ENCODE results near the gene TMEM171.

The TMEM171 gene

GRCh38 chr5:73120222-73121118, at the start of gene TMEM171:
Gene TMEM171 (plus strand): TSS chr5:73120575. CDS start chr5:73123374, 2,799 bp downstream.
- in situ Hi-C loops (cut with MboI; ENCODE audit: low sequenced_read_pairs): no loop called here

DNA sequence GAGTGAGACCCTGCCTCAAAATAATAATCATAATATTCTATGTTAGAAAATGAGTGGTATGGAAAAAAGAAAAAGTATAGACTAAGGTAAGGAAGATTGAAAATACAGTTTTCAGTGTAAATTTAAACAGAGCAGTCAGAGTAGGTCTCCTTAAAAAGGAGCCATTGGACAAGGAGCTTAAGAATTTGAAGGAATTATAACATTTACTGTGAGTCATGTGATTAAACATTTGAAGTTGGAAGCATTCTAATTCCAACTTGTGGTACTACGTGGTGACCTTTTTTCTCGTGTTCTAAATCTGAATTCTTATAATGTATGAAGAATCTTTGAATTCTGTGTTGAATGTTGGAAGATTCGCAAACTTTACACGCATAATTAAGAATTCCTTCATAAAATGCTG, 39.3 kb upstream of the TMEM171 start:
- in situ Hi-C loops (cut with MboI; ENCODE audit: low sequenced_read_pairs): no loop called here

GRCh38 chr5:73088026-73088425, 32.3 kb upstream of the TMEM171 start:
- in situ Hi-C loops (cut with MboI; ENCODE audit: low sequenced_read_pairs): no loop called here

DNA sequence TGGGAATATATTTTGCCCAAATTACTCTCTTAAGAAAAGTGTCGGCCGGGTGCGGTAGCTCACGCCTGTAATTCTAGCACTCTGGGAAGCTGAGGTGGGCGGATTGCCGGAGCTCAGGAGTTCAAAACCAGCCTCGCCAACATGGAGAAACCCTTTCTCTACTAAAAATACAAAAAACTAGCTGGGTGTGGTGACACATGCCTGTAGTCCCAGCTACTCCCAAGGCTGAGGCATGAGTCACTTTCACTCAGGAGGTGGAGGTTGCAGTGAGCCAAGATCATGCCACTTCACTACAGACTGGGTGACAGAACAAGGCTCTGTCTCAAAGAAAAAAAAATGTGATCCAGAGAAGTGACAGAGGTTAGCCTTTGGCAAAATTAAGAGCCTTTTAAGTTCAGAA, 26.4 kb upstream of the TMEM171 start:
- in situ Hi-C loops (cut with MboI; ENCODE audit: low sequenced_read_pairs): no loop called here

DNA sequence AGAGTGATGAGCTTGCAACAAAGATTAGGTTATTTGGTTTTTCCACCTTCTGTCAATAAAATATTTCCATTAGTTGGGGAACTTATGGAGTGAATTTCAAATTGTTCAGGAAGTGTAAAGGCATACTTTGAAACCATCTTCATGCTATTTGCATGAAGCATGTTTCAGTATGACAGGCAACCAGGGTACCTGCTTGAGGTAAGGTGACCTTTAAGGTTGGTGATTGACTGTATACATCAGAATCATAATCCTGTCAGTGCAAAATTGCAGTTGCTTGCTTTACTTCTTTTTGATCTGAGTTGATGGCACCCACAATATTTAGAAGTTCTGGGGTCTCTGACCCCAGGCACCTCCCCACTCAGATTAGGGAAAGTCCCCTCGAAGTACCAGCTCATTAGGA, 26.0 kb upstream of the TMEM171 start:
- in situ Hi-C loops (cut with MboI; ENCODE audit: low sequenced_read_pairs): no loop called here

DNA sequence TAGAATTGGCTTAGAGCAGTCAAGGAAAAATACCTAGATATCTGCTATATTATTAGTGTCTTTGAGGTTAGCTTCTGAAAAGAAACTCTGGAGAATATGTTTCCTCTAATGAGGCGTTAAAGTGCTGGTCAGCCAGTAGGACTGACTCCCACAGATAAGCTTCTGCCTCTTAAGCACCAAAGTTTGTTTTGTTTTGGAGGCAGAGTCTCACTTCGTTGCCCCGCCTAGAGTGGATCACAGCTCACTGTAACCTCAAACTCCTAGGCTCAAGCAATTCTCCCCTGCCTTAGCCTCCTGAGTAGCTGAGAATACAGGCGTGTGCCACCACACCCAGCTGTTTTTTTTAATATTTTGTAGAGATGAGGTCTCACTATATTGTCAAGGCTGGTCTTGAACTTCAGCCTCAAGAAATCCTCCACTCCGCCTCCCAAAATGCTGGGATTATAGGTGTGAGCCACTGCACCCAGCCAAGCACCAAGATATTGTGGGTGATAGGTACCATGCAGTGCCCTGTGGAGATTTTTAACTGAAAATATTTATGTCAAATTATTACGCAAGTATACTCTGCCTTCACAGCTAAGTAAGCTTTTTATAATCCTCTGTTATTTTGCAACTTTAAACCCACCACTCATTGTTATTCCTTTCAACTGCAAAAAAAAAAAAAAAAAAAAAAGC, 24.7 kb upstream of the TMEM171 start:
- in situ Hi-C loops (cut with MboI; ENCODE audit: low sequenced_read_pairs): no loop called here

DNA sequence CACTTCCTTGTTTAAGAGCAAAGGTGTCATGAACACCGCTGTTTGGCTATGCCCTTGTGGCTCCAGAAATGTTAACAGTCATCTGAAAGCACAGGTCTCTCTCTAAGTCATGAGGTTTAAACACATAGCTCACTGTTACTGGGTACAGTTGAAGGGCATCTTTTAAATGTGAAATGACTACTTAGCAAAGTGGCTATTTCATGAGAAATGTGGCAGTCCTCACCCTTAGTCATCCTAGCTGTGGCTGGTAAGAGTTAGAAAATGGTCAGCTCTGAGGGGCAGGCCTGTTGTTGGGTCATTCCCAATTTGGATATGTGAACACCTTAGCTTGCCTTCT, 24.2 kb upstream of the TMEM171 start:
- in situ Hi-C loops (cut with MboI; ENCODE audit: low sequenced_read_pairs): no loop called here

DNA sequence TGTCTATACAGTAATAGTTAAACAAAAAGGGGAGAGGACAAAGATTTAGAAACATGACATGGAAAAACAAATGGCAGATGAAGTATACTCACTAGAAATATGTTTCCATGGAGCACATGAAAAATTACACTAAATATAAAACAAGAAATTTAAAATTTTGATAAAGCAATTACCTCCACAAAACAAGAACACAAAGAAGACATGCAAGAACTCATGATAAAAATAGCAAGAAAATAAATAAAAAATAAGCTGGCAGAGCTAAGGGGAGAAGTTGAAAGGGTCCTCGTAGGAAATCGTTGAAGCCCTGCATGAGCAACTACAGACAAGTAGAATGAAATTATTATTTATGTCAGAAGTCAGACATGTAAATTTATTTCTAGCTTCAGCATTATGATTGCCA, 22.6 kb upstream of the TMEM171 start:
- in situ Hi-C loops (cut with MboI; ENCODE audit: low sequenced_read_pairs): no loop called here

- in situ Hi-C loops (cut with MboI; ENCODE audit: low sequenced_read_pairs): no loop called here
Observed at GRCh38 chr5:73100109-73100508, 20.3 kb upstream of the TMEM171 start.

- in situ Hi-C loops (cut with MboI; ENCODE audit: low sequenced_read_pairs): no loop called here
Observed at GRCh38 chr5:73103870-73104299, 16.5 kb upstream of the TMEM171 start.

GRCh38 chr5:73104326-73104725, 16.0 kb upstream of the TMEM171 start:
- in situ Hi-C loops (cut with MboI; ENCODE audit: low sequenced_read_pairs): no loop called here

DNA sequence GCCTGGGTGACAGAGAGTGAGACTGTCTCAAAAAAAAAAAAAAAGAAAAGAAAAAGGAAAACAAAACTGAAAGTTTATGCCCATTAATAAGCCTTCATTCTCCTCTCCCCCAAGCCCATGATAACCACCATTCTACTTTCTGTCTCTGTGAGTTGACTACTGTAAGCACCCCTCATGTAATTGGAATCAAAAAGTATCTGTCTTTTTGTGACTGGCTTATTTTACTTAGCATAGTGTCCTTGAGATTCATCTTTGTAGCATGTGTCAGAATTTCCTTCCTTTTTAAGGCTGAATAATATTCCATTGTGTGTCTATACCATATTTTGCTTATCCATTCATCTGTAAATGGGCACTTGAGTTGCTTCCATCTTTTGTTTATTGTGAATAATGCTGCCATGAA, 14.0 kb upstream of the TMEM171 start:
- in situ Hi-C loops (cut with MboI; ENCODE audit: low sequenced_read_pairs): no loop called here

GRCh38 chr5:73110190-73110589, 10.2 kb upstream of the TMEM171 start:
- in situ Hi-C loops (cut with MboI; ENCODE audit: low sequenced_read_pairs): no loop called here

GRCh38 chr5:73111536-73111935, 8.8 kb upstream of the TMEM171 start:
- in situ Hi-C loops (cut with MboI; ENCODE audit: low sequenced_read_pairs): no loop called here

GRCh38 chr5:73112359-73112758, 8.0 kb upstream of the TMEM171 start:
- in situ Hi-C loops (cut with MboI; ENCODE audit: low sequenced_read_pairs): no loop called here

DNA sequence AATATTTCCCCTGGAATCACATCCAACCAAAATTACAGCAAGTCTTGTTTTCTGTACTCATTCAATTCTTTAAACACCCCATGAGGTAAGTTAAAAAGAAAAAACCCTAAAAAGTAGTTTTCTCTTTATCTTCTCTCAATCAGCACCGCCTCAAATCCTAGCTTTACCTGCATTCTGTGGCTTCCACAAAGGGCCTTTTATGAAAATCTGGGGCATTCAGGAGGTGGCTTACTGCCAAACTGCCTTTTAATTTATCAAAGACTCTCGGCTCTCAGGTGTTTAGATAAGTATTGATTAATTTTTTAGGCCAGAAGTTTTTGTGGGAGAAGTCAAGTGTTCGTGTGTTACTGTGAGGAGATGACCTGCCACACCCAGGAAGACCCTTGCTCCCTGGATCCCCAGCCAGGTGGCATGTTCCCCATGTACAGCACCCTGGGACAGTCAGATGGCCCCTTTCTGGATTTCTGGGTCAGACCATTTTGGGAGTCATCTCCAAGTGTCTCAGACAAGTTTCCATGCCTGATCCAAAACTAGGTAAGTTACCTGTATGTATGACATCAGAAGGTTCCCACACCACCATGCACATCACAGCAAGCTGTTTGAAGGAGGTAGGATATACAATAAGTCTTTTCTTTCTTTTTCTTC, 6.2 kb upstream of the TMEM171 start:
- in situ Hi-C loops (cut with MboI; ENCODE audit: low sequenced_read_pairs): no loop called here

- in situ Hi-C loops (cut with MboI; ENCODE audit: low sequenced_read_pairs): no loop called here
Observed at GRCh38 chr5:73115399-73116051, 4.8 kb upstream of the TMEM171 start.

DNA sequence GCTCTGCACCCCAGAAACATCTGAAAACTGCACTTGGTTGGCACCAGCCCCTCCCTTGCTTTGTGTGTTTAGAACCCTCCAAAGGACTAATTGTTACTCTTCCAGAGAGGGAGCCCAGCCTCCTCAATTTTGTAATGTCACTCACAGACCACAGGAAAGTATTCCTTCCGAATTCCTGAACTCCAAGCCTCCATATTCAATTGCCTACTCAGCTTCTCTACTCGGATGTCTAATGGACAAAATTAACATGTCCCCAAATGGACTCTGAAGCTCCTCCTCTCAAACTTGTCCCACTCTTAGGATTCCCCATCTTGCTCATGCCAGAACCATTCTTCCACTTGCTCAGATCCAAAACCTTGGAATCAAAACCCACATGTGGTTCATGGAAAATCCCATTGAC, 3.9 kb upstream of the TMEM171 start:
- in situ Hi-C loops (cut with MboI; ENCODE audit: low sequenced_read_pairs): no loop called here

DNA sequence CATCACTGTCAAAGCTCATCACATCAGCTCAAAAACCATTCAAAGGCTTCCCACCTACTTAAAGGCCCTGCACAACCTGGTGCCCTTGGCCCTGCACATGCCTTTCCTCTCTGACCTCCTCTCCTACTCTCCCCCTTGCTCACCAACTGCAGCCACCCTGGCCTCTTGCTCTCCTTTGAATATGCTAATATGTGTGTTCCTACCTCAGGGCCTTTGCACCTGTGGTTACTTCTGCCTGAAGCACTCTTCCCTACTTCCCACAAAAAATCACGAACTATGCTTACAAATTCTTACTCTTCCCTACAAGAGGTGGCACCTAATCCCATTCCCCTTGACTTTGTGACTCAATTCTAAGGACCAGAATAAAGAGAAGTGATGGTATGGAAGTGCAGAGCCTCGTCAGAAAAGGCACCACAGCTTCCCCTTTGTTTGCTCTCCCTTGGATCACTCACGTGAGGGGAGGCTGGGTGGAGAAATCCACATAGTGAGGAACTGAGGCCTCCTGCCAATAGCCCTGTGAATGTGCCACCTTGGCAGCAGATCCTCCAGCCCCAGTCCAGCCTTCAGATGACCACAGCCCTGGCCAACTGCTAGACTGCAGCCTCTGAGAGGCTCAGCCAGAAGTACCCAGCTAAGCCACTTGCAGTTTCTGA, 3.2 kb upstream of the TMEM171 start:
- in situ Hi-C loops (cut with MboI; ENCODE audit: low sequenced_read_pairs): no loop called here

- in situ Hi-C loops (cut with MboI; ENCODE audit: low sequenced_read_pairs): no loop called here
Observed at GRCh38 chr5:73118391-73118973, 1.9 kb upstream of the TMEM171 start.
